GM19099 (cell line): Measurements from ENCODE around the gene OGDHL.

Source experiments
- POLR2A ChIP-seq: IDR thresholded peaks from 3 replicates; pipeline ENCODE4 v1.6.1; 2011; ENCODE audit warnings: low read depth; ENCODE audit not compliant: insufficient read length; ENCODE audit errors: extremely low read depth

The OGDHL gene

GRCh38 chr10:49734676-49735075 lies 27.4 kb downstream of the OGDHL start:
- TF ChIP-seq POLR2A, result no peak

GRCh38 chr10:49733866-49734265 lies 28.3 kb downstream of the OGDHL start:
- TF ChIP-seq POLR2A, result no peak

GRCh38 chr10:49726593-49726992 lies 35.5 kb downstream of the OGDHL start:
- no peak for TF ChIP-seq POLR2A

GRCh38 chr10:49713266-49713665 lies 48.9 kb downstream of the OGDHL start:
- no peak for TF ChIP-seq POLR2A

- no peak for TF ChIP-seq POLR2A
Observed at GRCh38 chr10:49711481-49711880, 50.6 kb downstream of the OGDHL start.

- no peak for TF ChIP-seq POLR2A
Observed at GRCh38 chr10:49710966-49711365, 51.2 kb downstream of the OGDHL start.

- no peak for TF ChIP-seq POLR2A
Observed at GRCh38 chr10:49709934-49710333, 52.2 kb downstream of the OGDHL start.

GRCh38 chr10:49707585-49707984 lies 54.5 kb downstream of the OGDHL start:
- TF ChIP-seq POLR2A, result no peak

- TF ChIP-seq POLR2A, result no peak
Observed at GRCh38 chr10:49700997-49701396, 61.1 kb downstream of the OGDHL start.

GRCh38 chr10:49700211-49700610 lies 61.9 kb downstream of the OGDHL start:
- TF ChIP-seq POLR2A, result no peak

GRCh38 chr10:49698679-49699078 lies 63.4 kb downstream of the OGDHL start:
- no peak for TF ChIP-seq POLR2A

GRCh38 chr10:49696311-49696710 lies 65.8 kb downstream of the OGDHL start:
- no peak for TF ChIP-seq POLR2A

GRCh38 chr10:49694466-49694865 lies 67.7 kb downstream of the OGDHL start:
- TF ChIP-seq POLR2A, result no peak

- TF ChIP-seq POLR2A, result no peak
Observed at GRCh38 chr10:49691588-49691987, 70.5 kb downstream of the OGDHL start.

- TF ChIP-seq POLR2A, result no peak
Observed at GRCh38 chr10:49690698-49691356, 71.3 kb downstream of the OGDHL start.

GRCh38 chr10:49689882-49690510 lies 72.1 kb downstream of the OGDHL start:
- no peak for TF ChIP-seq POLR2A

GRCh38 chr10:49688920-49689319 lies 73.2 kb downstream of the OGDHL start:
- TF ChIP-seq POLR2A, result no peak
